HG03342 (cell line): Measurements from ENCODE around the gene SLC17A6.

ENCODE experiments used
- ATAC-seq: cut with Tn5 transposase; IDR thresholded peaks from one replicate; pipeline ENCODE4 v1.9.1; 2021; ENCODE audit warnings: mild to moderate bottlenecking, moderate library complexity; ENCODE audit not compliant: unreplicated experiment

Gene SLC17A6

GRCh38 chr11:22337596-22338485 is at the start of gene SLC17A6:
SLC17A6 (plus strand) TSS chr11:22338381; CDS start chr11:22338534, 153 bp downstream.
- no peak for ATAC-seq

GRCh38 chr11:22302368-22302767 is 35.8 kb upstream of the SLC17A6 start:
- no peak for ATAC-seq

GRCh38 chr11:22304337-22304961 is 33.7 kb upstream of the SLC17A6 start:
- ATAC-seq: peak; percentile 76

GRCh38 chr11:22317656-22318055 is 20.5 kb upstream of the SLC17A6 start:
- no peak for ATAC-seq

GRCh38 chr11:22331771-22332170 is 6.4 kb upstream of the SLC17A6 start:
- ATAC-seq: no peak

- no peak for ATAC-seq
Observed at GRCh38 chr11:22336587-22336986, 1.6 kb upstream of the SLC17A6 start.

- ATAC-seq: no peak
Observed at GRCh38 chr11:22339611-22340010, 1.4 kb downstream of the SLC17A6 start.

- ATAC-seq: no peak
Observed at GRCh38 chr11:22340235-22340634, 2.1 kb downstream of the SLC17A6 start.

- ATAC-seq: no peak
Observed at GRCh38 chr11:22340701-22341587, 2.8 kb downstream of the SLC17A6 start.

- ATAC-seq: no peak
Observed at GRCh38 chr11:22341588-22341931, 3.4 kb downstream of the SLC17A6 start.

- ATAC-seq: no peak
Observed at GRCh38 chr11:22342211-22343031, 4.2 kb downstream of the SLC17A6 start.

GRCh38 chr11:22343032-22343324 is 4.8 kb downstream of the SLC17A6 start:
- ATAC-seq: no peak

GRCh38 chr11:22343371-22344032 is 5.3 kb downstream of the SLC17A6 start:
- ATAC-seq: no peak

GRCh38 chr11:22344081-22344480 is 5.9 kb downstream of the SLC17A6 start:
- ATAC-seq: no peak

- no peak for ATAC-seq
Observed at GRCh38 chr11:22346282-22346681, 8.1 kb downstream of the SLC17A6 start.

GRCh38 chr11:22347857-22348487 is 9.8 kb downstream of the SLC17A6 start:
- ATAC-seq: no peak

GRCh38 chr11:22349491-22349890 is 11.3 kb downstream of the SLC17A6 start:
- ATAC-seq: no peak

- no peak for ATAC-seq
Observed at GRCh38 chr11:22359295-22359694, 21.1 kb downstream of the SLC17A6 start.

GRCh38 chr11:22371160-22371559 is 33.0 kb downstream of the SLC17A6 start:
- no peak for ATAC-seq

- no peak for ATAC-seq
Observed at GRCh38 chr11:22387126-22387525, 48.9 kb downstream of the SLC17A6 start.
